Endothelial cell of umbilical vein (primary cell): ENCODE results near the gene APBA3. TPM values are rescaled to one million over a fixed set of nuclear protein-coding genes. Genes with fewer than 3 reads are reported as not detected.

ENCODE experiments used
- BruUV-seq: library from RNA; stranded (reverse); fragments of 400-500 nt; replicated peaks from 2 replicates; lab custom pipeline; 2021; lab: Mats Ljungman, UMichigan
- CTCF ChIA-PET: fragments of 300-600, 350-600 bp; sonication (Branson Sonifier 250); formaldehyde crosslinking; loops from one replicate; lab custom pipeline; 2021; ENCODE audit warnings: antibody characterized with exemption, inconsistent platforms; lab: Charles Lee
- POLR2A ChIA-PET: fragments of 300-600, 350-600 bp; sonication (Branson Sonifier 250); formaldehyde crosslinking; loops from one replicate; lab custom pipeline; 2021; ENCODE audit warnings: antibody characterized with exemption, inconsistent platforms; lab: Charles Lee
- DNase-seq: peaks from one replicate; pipeline ENCODE4 v3.0.0-alpha.2; 2011; ENCODE audit warnings: low read depth, low spot score
- FAIRE-seq: peaks from 2 replicates; lab custom pipeline; 2011; peaks lifted over from hg19 to GRCh38; lab: Jason Lieb, UNC
- H2AFZ ChIP-seq: 2 replicates; pipeline ENCODE4 v1.6.0; 2012; ENCODE audit warnings: low read depth, low read length, control low read depth, inconsistent platforms
- H3K27ac ChIP-seq: 2 replicates; pipeline ENCODE4 v1.5.1; 2011; ENCODE audit warnings: low read depth, mild to moderate bottlenecking, control low read depth, low read length, moderate library complexity; ENCODE audit not compliant: insufficient read depth
- H3K27me3 ChIP-seq, 2 experiments: 2 replicates each; pipeline versions ENCODE4 v1.6.0 to v1.6.1; 2011; ENCODE audit warnings: low read length in 2 of 2, mixed read lengths in 1 of 2; ENCODE audit not compliant: control insufficient read depth in 2 of 2, insufficient read depth in 2 of 2
- H3K36me3 ChIP-seq, 2 experiments: 2 replicates in 1 of 2; 3 replicates in 1 of 2; pipeline ENCODE4 v1.5.1; 2011; ENCODE audit warnings: low read length in 2 of 2, mild to moderate bottlenecking in 1 of 2, moderate library complexity in 1 of 2; ENCODE audit not compliant: control insufficient read depth in 2 of 2, insufficient read depth in 2 of 2; ENCODE audit errors: extremely low read depth in 1 of 2
- H3K4me1 ChIP-seq: 3 replicates; pipeline ENCODE4 v1.5.1; 2011; ENCODE audit warnings: mild to moderate bottlenecking, low read length; ENCODE audit not compliant: control insufficient read depth, insufficient read depth; ENCODE audit errors: extremely low read depth
- H3K4me2 ChIP-seq: 2 replicates; pipeline ENCODE4 v1.6.1; 2011; ENCODE audit warnings: low read length, control low read depth, mixed read lengths; ENCODE audit not compliant: insufficient read depth
- H3K4me3 ChIP-seq, 3 experiments: fragments of 200-600 bp in 1 of 3; sonication (generic), shearing (Covaris generic) in 1 of 3; replicated peaks in 1 of 3; 2 replicates each; pipeline ENCODE4 v1.5.1; 2011 to 2016; ENCODE audit warnings: control low read depth in 3 of 3, low read length in 3 of 3, mild to moderate bottlenecking in 2 of 3, inconsistent platforms in 1 of 3, low read depth in 1 of 3, moderate library complexity in 1 of 3; ENCODE audit not compliant: insufficient read depth in 1 of 3
- H3K79me2 ChIP-seq: 2 replicates; pipeline ENCODE4 v1.6.0; 2012; ENCODE audit warnings: low read length, inconsistent platforms; ENCODE audit not compliant: control insufficient read depth, insufficient read depth
- H3K9ac ChIP-seq: replicated peaks from 2 replicates; pipeline ENCODE3; 2011; ENCODE audit warnings: low read length, control low read depth; ENCODE audit not compliant: insufficient read depth; ENCODE audit errors: extremely low read depth
- H3K9me1 ChIP-seq: replicated peaks from 3 replicates; pipeline ENCODE4 v1.6.0; 2011; ENCODE audit warnings: mild to moderate bottlenecking, low read length; ENCODE audit not compliant: control insufficient read depth, insufficient read depth; ENCODE audit errors: extremely low read depth
- H3K9me3 ChIP-seq: replicated peaks from 2 replicates; pipeline ENCODE4 v1.5.1; 2012; ENCODE audit warnings: low read length, inconsistent platforms; ENCODE audit not compliant: control insufficient read depth, insufficient read depth
- H4K20me1 ChIP-seq: replicated peaks from 2 replicates; pipeline ENCODE3; 2011; ENCODE audit warnings: mild to moderate bottlenecking, low read length; ENCODE audit not compliant: control insufficient read depth, insufficient read depth; ENCODE audit errors: extremely low read depth
- CTCF ChIP-seq, 2 donors: IDR thresholded peaks; 1 replicate in 1 of 2; 2 replicates in 1 of 2; pipeline ENCODE4 v1.5.1; 2011; ENCODE audit warnings: low read length in 2 of 2, mild to moderate bottlenecking in 2 of 2, moderate library complexity in 2 of 2, control low read depth in 1 of 2, inconsistent platforms in 1 of 2, low read depth in 1 of 2; ENCODE audit not compliant: insufficient read depth in 1 of 2; ENCODE audit errors: extremely low read depth in 1 of 2
- EZH2 ChIP-seq: IDR thresholded peaks from 2 replicates; pipeline ENCODE4 v1.6.1; 2012; ENCODE audit warnings: borderline replicate concordance, low read depth, mild to moderate bottlenecking, moderate library complexity, low read length, inconsistent platforms; ENCODE audit not compliant: severe bottlenecking
- FOS ChIP-seq: IDR thresholded peaks from 2 replicates; pipeline ENCODE4 v1.6.1; 2011; ENCODE audit warnings: mild to moderate bottlenecking, low read length, moderate library complexity, borderline replicate concordance; ENCODE audit not compliant: insufficient read depth
- GATA2 ChIP-seq: IDR thresholded peaks from 2 replicates; pipeline ENCODE4 v1.7.0; 2011; ENCODE audit warnings: low read depth, mild to moderate bottlenecking, moderate library complexity, mixed read lengths, low read length; ENCODE audit not compliant: insufficient read length, insufficient read depth
- JUN ChIP-seq: IDR thresholded peaks from 2 replicates; pipeline ENCODE4 v1.6.1; 2011; ENCODE audit warnings: borderline replicate concordance, low read depth; ENCODE audit not compliant: insufficient read length, insufficient read depth
- MYC ChIP-seq: IDR thresholded peaks from one replicate; pipeline ENCODE4 v1.6.1; 2011; ENCODE audit warnings: mild to moderate bottlenecking, low read depth, low read length
- POLR2A ChIP-seq: IDR thresholded peaks from 2 replicates; pipeline ENCODE4 v1.6.1; 2012; ENCODE audit warnings: low read depth, mild to moderate bottlenecking, control low read depth, low read length
- POLR2AphosphoS5 ChIP-seq: IDR thresholded peaks from 2 replicates; pipeline ENCODE4 v1.6.1; 2012; ENCODE audit warnings: low read depth, mild to moderate bottlenecking, control low read depth, low read length, moderate library complexity; ENCODE audit not compliant: insufficient read depth
- dilution Hi-C: fragments of 300-500 bp; cut with MboI; formaldehyde crosslinking; loops from one replicate; pipeline ENCODE4 v1.15.0; 2019; ENCODE audit warnings: low sequenced_read_pairs; ENCODE audit not compliant: extremely low pct_ligation_motif_present
- intact Hi-C: fragments of 100-400 bp; cut with micrococcal nuclease; formaldehyde crosslinking; loops from one replicate; pipeline ENCODE4 v1.10.0; 2022
- polyA plus RNA-seq, 4 experiments: library from polyadenylated mRNA; depleted of rRNA in 3 of 4; stranded (reverse) in 3 of 4; unstranded in 1 of 4; fragments of >200 nt; gene quantifications; 2 replicates each; pipeline versions ENCODE4 v1.2.1 to v1.2.3, GENCODE V29; 2011 to 2012; ENCODE audit warnings: missing spikeins in 1 of 4
- total RNA-seq: library from RNA; stranded (reverse); gene quantifications from 2 replicates; pipeline ENCODE4 v1.2.3, GENCODE V29; 2021
- TF ChIP-seq, protein P1 (sequence below): IDR thresholded peaks from 2 replicates; pipeline ENCODE4 v1.6.1; 2011; ENCODE audit not compliant: insufficient read depth, insufficient read length

APBA3 gene
- total and polyA plus RNA-seq, 2 donors (not counting 3 experiments of a cell fraction or from before 2014, with no cell fraction given) = 23.4 to 25.1 TPM

DNA sequence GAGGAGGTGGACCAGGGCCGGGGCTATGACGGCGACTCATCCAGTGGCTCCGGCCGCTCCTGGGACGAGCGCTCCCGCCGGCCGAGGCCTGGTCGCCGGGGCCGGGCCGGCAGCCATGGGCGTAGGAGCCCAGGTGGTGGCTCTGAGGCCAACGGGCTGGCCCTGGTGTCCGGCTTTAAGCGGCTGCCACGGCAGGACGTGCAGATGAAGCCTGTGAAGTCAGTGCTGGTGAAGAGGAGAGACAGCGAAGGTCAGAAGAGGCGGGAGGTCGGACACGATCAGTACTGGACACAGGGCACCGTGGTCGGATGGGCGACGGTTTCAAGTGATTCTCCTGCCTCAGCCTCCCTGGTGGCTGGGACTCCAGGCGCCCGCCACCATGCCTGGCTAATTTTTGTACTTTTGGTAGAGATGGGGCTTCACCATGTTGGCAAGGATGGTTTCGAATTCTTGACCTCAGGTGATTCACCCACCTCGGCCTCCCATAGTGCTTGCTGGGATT lies 31.0 kb downstream of the APBA3 start:
- Histone ChIP-seq H3K79me2 (no peaks in the 10 kb centered on the region), H3K4me2 (no peak overlapping the region), H4K20me1 (no peaks in the 10 kb centered on the region), H3K4me3 (no peak overlapping the region), H3K27me3 (no peaks in the 10 kb centered on the region), H3K9me1 (no peaks in the 10 kb centered on the region), H3K9ac (no peak overlapping the region), H3K36me3 (no peaks in the 10 kb centered on the region), H3K4me1 (no peaks in the 10 kb centered on the region), H3K9me3 (no peaks in the 10 kb centered on the region), H2AFZ (no peak overlapping the region), H3K27ac (no peak overlapping the region)
- BruUV-seq = no TSS peak
- intact Hi-C loops = no loop called here
- DNase-seq (no peak), FAIRE-seq (no peak)
- ChIA-PET CTCF (interaction anchor here (1.0 kb wide), 1 partner anchor 91 kb away, joined by 4 read pairs; no protein-coding TSS in a partner anchor), POLR2A (no interaction called here)
- TF ChIP-seq FOS (no peak), JUN (no peak), EZH2 (no peak), POLR2A (no peak), CTCF (IDR thresholded peaks at IDR 0.05; ENCODE audit: extremely low read depth in 1 of 2, insufficient read depth in 1 of 2, low read depth in 1 of 2, low read length in 2 of 2) (no peak), GATA2 (no peak), POLR2AphosphoS5 (no peak), MYC (no peak)
- TF ChIP-seq, protein P1, sequence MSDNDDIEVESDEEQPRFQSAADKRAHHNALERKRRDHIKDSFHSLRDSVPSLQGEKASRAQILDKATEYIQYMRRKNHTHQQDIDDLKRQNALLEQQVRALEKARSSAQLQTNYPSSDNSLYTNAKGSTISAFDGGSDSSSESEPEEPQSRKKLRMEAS = no peak
- dilution Hi-C loops = no loop called here
